ENCODE results near the gene FAT4.

Gene FAT4

GRCh38 chr4:125317525-125317877, 2.7 kb downstream of the FAT4 start:
- DNase-seq (ENCODE audit: low spot score): no peak

GRCh38 chr4:125319311-125319710, 4.6 kb downstream of the FAT4 start:
- DNase-seq (ENCODE audit: low spot score): no peak

GRCh38 chr4:125321709-125322365, 7.1 kb downstream of the FAT4 start:
- DNase-seq (ENCODE audit: low spot score): no peak

- DNase-seq (ENCODE audit: low spot score): no peak
Measured at GRCh38 chr4:125322366-125322730, 7.6 kb downstream of the FAT4 start.

- DNase-seq (ENCODE audit: low spot score): no peak
Measured at GRCh38 chr4:125323654-125324053, 8.9 kb downstream of the FAT4 start.

GRCh38 chr4:125325733-125326132, 11.0 kb downstream of the FAT4 start:
- DNase-seq (ENCODE audit: low spot score): no peak

GRCh38 chr4:125331116-125331515, 16.4 kb downstream of the FAT4 start:
- DNase-seq (ENCODE audit: low spot score): no peak

GRCh38 chr4:125334926-125335325, 20.2 kb downstream of the FAT4 start:
- no peak for DNase-seq (ENCODE audit: low spot score)

GRCh38 chr4:125338814-125339213, 24.1 kb downstream of the FAT4 start:
- DNase-seq (ENCODE audit: low spot score): no peak

- no peak for DNase-seq (ENCODE audit: low spot score)
Measured at GRCh38 chr4:125344198-125344597, 29.4 kb downstream of the FAT4 start.

GRCh38 chr4:125346616-125347015, 31.9 kb downstream of the FAT4 start:
- no peak for DNase-seq (ENCODE audit: low spot score)

GRCh38 chr4:125350470-125351135, 35.8 kb downstream of the FAT4 start:
- DNase-seq (ENCODE audit: low spot score): no peak

- DNase-seq (ENCODE audit: low spot score): no peak
Measured at GRCh38 chr4:125352521-125352920, 37.8 kb downstream of the FAT4 start.

- no peak for DNase-seq (ENCODE audit: low spot score)
Measured at GRCh38 chr4:125353131-125353530, 38.4 kb downstream of the FAT4 start.

GRCh38 chr4:125355791-125356190, 41.0 kb downstream of the FAT4 start:
- no peak for DNase-seq (ENCODE audit: low spot score)

- no peak for DNase-seq (ENCODE audit: low spot score)
Measured at GRCh38 chr4:125357675-125358074, 42.9 kb downstream of the FAT4 start.

- DNase-seq (ENCODE audit: low spot score): no peak
Measured at GRCh38 chr4:125358453-125358852, 43.7 kb downstream of the FAT4 start.

GRCh38 chr4:125359363-125359762, 44.6 kb downstream of the FAT4 start:
- no peak for DNase-seq (ENCODE audit: low spot score)

- DNase-seq (ENCODE audit: low spot score): no peak
Measured at GRCh38 chr4:125359960-125360634, 45.3 kb downstream of the FAT4 start.

GRCh38 chr4:125360727-125361126, 46.0 kb downstream of the FAT4 start:
- no peak for DNase-seq (ENCODE audit: low spot score)
